Measurements from ENCODE around the gene EDDM3A.
"Not testable (repeated sequence)": the region's sequence is repeated elsewhere in the genome, so short reads cannot be mapped to it uniquely, and the experiment has no call there.

Gene EDDM3A

DNA sequence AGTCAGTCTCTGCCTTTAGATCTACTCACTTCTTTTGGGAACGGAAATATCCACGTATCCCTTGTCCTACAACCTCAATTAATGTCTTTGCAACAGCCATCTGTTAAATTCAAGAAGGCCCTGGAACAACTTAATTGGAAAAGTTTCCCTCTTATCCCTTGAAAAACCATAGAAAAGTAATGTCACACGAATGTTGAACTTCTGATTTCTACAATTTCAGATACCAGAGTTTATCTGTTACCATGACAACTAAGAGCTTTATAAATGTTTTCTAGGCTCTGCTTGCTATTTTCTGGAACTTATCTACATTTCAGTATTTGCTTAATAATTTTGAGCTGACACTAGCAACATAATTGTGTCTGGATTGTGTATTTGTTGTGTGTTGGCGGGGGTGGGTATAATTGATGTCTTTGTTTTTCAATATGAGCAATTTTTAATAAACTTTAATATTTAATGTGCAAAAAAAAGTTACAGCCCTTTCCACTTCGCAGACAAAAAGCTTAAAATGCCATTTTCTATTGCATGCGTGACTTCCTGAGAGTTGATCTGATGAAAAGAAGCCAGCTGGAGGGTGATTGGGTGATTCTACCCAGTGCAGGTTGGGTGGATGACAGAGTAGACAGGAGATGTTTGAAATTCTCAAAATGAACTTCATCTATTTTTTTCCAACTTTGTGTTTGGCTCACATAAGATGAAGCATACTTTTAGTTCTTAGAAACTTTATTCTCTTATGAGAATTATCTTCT is 11.8 kb upstream of the EDDM3A start:
- DNase-seq: no peak

DNA sequence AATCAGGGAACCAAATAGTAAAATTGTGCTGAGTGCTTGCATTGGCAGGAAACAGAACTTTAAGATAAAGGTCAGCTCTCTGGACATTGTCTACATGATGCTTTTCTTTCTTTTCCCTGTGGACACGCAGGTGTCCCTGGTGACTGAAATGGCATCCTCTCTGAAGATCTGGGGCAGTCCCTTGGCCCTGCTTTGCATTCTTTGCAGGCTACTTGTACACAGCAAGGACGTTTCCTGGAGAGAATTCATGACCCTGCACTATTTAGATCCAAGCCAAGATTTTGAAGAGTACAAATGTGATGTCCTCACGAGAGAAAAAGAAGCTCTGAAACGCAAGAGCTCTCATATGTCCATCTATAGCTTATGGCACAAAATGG is 11.3 kb upstream of the EDDM3A start:
- DNase-seq: no peak

DNA sequence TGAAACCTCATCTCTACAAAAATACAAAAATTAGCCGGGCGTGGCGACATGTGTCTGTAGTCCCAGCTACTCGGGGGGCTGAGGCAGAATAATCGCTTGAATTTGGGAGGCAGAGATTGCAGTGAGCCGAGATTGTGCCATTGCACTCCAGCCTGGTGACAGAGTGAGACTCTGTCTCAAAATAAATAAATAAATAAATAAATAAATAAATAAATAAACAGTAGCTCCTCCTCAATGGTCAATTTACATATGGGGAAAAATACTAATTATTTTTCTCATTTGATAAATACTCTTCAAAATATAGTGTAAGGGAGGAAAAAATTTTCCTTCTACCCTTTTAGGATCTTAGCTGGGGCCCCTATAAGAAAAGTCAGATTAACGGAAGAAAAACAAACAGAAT is 7.4 kb upstream of the EDDM3A start:
- DNase-seq: not testable (repeated sequence)

DNA sequence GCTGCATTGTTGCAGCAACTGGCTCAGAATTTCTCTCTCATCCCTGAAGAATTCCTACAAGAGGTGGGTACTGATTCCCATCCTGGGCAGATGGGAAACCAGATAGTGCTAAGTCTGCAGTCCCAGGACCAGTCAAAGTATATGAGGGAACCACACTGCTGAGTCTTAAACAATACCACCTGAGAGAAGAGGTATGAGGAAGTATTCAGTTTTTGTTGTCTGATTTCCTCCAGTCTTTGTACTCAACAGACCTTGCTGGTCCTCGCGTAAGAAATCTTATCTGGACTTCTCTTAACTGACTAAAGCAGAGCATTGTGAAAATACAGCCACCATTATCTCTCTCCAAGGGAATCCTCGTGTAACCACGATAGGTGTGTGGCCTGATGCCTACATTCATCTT is 3.6 kb upstream of the EDDM3A start:
- DNase-seq: no peak

DNA sequence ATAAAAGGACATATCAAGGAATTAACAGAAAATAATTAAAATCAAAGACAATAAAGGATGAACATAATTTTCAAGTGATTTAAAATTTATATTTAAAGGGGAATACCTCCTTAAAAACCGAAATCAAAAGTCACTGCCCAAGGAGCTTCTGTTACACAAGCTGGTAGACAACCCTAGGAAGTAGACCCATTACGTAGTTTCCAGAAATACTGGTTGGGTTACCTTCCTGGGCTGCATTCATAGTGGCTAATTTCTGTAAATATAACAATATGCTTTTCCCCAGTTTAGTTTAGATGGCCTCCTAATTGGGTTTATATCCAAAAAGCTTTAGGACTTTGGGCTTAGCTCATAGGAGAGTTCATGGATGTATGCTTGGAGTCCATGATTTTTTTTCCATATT is 2.1 kb upstream of the EDDM3A start:
- no peak for DNase-seq

DNA sequence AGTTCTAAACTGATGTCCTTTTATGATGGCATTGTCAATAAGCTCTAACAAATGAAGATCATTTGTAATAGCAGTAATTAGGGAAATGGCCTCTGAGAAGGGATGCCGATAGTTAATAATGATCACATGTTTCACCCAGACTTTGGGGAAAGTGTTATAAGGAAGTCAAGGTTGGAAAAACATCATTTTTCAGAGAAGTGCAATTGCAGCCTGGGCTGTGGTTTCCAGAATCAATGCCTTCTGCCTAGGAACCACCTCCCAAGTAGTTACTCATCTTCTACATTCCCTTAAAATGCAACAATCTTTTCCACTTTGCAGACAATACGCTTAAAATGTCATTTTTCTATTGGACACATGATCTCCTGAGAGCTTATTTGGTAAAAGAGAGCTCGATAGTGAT is 879 bp downstream of the EDDM3A start:
- no peak for DNase-seq

DNA sequence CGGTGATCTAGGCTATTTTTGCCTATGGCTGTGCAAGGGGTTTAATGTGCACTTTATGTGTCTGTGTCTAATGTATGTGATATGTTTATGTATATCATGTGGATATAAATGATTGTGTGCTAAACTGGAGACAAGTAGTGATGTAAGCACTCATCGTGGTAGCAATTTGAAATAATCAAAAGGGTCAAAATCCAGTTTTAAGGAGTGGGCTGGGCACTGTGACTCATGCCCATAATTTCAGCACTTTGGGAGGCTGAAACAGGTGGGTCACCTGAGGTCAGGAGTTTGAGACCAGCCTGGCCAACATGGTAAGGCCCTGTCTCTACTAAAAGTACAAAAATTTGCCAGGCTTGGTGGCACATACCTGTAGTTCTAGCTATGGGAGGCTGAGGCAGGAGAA is 2.8 kb downstream of the EDDM3A start:
- DNase-seq: no peak

DNA sequence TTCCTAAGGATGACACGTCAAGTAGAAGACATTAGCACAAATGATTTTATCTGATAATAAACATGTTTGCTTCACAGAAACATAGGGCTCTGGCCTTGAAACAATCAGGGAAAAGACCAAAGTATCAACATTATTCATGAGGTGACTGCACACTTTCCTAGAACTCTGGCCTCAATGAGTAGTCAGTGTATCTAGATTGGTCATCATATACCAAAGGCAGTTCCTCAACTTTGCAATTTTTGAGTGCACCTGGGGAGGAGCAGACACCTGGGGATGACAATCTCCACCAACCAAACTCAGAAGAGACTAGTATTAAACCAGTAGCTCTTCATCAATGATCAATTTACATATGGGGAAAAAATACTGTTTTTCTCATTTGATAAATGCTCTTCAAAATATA is 4.5 kb downstream of the EDDM3A start:
- no peak for DNase-seq

DNA sequence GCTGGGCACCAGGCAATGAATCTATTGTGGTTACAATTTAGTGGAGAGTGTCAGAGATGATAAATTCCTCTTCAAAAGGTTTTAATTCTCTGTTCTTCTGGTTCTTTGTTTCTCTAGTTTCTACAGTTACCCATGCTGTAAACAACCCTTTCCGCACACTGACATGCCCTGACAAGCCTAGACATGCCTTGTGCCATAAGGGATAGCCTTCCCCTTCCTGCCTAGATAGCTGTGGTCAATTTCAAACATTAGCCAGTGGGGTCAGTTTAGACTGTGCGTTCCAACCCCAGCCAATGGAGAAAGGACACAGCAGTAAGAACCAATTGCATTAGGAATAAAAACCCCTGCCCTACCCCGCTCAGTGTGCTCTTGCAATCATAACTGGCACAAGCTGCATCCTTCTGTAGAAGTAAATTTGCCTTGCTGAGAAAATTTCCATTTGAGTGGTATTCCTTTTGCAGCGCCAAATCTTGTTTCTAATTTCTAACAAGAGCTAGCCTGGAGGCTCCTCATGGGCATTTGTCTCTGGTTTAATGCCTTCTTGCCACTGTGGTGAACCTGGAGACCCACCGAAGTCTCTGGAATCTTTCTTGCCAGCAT is 6.4 kb downstream of the EDDM3A start:
- DNase-seq: no peak

DNA sequence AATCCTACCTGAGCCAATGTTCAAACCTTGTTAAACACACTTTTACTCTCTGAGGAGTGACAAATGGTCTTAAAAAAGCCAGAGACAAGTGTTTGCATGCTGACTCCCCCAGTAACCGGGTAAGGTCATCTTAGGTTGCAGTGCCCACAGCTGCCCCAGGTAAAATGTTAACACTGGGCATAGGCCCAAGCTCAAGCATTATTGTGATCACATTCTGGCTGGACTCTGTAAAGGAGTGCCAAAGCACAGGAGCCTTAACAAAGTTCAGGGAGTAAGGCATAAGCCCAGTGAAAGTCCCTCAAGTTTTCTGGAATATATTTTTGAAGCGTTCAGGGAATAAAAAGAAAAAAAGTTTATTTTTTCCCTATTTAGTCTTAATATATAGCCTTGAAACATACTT is 8.6 kb downstream of the EDDM3A start:
- DNase-seq: no peak

DNA sequence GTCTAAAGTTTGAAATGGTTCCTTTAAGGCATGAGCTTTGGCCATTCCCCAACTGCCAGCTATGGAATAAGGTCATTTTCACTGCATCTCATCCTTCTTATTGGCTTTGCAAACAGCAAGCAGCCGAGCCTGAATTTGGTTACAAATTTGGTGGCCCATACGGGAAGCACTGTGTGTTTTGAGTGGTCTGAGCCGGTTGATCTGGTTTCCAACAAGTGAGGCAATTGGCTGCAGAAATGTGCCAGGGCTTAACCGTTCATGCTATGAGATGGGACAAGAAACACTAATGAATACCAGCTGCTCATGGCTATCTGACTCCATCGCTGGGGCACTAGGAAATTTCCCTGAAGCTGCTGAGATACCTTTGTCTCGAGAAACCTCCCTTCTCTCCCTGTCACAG is 9.3 kb downstream of the EDDM3A start:
- DNase-seq: no peak

DNA sequence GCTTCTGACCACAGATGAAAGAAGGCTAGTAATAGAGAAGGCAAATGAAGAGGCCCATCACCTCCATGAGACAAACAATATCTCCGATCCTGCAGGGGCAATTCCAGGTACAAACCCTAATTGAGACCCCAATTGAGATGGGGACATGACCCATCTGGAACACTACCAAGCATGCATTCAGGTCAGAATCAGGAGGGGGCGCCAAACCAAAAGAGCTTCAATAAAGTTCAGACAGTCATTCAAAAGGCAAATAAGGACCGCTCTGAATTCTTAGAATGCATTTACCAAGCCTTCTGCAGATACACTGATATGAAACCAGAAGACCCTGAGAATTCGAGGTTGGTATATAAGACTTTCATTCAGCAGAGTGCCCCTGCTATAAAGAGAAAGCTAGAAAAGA is 12.3 kb downstream of the EDDM3A start:
- no peak for DNase-seq

DNA sequence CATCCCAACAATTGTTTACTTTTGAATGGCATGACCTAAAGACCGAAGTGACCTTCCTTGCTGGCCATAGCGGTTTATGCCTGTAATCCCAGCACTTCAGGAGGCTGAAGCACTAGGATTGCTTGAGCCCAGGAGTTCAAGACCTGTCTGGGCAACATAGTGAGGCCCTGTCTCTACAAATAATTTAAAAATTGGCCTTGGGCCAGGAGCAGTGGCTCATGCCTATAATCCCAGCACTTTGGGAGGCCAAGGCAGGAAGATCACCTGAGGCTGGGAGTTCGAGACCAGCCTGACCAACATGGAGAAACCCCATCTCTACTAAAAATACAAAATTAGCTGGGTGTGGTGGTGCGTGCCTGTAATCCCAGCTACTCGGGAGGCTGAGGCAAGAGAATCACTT is 13.8 kb downstream of the EDDM3A start:
- DNase-seq: not testable (repeated sequence)

DNA sequence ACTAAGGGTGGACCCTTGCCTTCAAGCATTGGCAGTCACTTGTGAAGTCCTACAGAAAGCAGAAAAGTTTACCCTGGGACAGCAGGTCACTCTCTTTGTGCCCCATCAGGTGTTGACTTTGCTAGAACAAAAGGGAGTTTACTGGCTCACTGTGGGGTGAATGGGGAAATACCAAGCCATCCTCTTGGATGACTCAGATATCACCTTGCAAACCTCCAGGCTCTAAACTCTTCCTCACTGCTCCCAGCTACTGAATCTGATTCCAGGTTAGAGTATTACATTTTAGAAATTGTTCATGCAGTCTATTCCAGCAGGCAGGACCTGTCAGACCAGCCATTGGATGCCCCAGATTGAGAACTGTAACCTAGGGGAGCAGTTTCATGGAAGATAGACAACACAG is 15.3 kb downstream of the EDDM3A start:
- no peak for DNase-seq

DNA sequence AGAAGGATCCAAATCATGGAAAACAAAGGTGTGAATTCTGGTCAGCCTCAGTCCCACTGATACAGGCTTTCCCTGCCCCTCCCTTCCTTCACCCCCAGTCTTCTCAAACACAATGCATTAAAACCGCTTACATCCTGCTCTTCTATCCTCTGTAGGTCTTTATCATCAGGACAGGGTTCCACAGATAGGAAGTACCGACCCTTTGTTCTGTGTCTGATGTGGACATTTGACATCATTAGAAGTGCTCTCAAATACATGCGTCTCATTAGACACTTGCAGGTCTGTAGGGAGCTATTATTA is 22.9 kb downstream of the EDDM3A start:
- DNase-seq: no peak

DNA sequence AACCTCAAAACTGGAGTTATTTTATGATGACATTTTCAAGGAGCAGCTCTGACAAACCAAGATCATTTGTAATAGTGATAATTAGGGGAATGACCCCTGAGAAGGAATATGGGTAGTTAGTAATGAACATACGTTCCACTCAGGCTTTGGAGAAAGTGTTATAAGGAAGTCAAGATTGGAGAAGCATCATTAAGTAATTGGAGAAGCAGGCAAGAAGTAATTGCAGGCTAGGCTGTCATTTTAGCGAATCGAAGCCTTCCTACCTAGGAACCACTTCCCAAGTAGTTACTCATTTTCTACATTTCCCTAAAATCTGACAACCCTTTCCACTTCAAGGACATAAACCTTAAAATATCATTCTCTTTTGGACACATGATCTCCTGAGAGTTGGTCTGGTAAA is 23.7 kb downstream of the EDDM3A start:
- no peak for DNase-seq

DNA sequence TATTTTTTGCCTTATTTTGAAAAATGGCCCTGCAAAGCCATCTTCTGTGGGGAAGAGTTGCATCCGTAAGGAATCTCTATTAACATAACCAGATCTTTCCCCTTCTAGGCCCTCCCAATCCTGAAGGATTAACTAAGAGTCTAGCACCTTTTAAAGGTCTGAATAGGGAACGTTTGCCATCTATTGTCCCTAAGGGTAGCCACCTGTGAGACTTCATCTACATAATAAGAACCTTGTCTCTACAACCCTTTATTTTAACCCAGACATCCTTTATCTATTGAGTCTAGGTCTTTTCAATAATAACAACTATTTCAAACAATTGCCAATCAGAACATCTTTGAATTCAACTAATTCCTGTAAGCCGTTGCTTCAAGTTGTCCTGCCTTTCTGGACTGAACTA is 27.0 kb downstream of the EDDM3A start:
- DNase-seq: no peak

DNA sequence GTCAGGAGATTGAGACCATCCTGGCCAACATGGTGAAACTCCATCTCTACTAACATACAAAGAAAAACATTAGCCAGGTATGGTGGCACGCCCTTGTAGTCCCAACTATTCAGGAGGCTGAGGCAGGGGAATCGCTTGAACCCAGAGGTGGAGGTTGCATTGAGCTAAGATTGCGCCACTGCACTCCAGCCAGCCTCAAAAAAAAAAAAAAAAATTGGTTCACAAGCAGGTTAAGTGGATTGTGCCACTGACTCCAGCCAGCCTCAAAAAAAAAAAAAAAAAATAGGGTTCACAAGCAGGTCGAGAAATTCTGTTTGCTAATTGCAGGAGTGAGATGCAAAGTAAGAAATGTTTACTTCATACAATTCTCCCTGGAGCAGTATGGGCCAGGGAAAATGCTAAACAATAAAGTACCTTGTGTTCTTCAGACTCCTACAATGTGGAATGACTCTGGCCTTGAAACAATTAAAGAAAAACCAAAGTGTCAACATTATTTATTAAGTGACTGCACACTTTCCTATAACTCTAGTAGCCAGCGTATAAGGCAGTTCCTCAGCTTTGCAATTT is 28.7 kb downstream of the EDDM3A start:
- no peak for DNase-seq

DNA sequence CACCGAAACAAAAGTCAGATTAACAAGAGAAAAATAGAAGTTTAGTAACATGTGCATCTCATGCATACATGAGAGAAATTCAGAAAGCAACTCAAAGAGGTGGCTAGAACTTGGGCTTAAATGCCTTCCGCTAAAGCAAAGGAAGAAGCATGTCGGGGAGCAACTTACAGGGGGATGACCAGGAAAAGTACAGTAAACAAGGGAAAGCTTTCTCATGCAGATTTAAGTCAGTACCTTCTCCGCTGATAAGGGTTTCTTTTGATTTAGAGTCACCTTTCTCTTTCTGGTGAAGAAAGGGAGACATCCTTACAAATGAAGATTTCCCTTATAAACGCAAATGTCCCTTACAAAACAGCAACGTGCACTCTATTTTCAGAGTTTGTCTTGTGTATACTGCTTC is 29.4 kb downstream of the EDDM3A start:
- DNase-seq: no peak

DNA sequence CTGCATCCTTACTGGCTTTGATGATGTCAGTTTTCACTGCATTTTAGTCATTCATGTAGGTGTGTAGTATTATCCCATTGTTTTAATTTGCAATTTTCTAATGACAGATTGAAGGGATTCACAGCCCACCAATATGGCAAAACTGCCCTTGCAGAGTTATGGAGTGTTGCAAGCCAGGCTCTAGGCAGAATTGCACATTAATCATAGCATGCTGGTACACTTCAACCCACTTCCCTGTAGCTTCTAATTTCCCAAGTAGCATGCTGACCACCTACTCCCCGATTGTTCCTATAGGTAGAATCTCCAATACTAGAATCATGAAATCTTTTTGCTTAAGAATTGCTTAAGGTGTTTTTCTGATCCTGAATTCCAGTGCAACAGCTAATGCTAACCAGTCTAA is 30.2 kb downstream of the EDDM3A start:
- DNase-seq: no peak

DNA sequence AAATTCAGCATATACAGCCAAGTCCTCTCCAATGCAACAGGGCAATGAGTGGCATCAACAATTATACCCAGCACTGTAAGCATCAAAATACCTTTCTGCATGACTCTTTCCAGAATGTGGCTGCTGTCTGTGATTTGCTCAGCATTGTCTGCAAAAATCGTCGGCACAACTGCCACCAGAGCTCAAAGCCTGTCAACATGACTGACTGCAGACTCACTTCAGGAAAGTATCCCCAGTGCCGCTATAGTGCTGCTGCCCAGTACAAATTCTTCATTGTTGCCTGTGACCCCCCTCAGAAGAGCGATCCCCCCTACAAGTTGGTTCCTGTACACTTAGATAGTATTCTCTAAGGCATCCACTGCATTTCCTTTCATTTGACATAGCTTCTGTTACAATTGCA is 36.1 kb downstream of the EDDM3A start:
- DNase-seq: no peak

DNA sequence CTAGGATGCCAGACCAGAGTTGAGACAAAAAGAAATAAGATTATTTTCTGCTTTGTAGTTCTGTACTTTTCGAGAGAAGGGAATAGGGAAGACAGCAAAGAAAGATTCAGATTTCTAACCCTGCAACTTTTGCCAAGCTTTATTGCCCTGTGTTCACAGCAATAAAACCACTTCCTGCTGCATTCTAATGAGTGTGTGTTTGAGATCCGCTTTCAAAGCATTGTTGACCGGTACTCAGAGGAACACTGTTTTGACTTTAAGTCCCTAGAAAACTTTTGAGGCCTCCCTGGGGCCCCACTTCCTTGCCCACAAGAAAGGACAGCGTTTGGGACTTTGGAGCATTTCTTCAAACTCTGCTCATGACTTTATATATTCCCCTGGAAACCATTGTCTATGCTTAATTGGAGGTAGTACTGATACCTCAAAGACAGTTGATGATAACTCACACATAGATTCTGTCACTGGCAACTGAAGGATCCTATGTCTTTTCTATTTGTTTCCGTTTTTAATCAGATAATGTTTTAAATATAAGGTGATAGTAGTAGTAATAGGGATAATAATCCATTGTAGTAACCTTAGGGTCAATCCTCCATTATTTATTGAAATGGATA is 36.7 kb downstream of the EDDM3A start:
- DNase-seq: no peak

DNA sequence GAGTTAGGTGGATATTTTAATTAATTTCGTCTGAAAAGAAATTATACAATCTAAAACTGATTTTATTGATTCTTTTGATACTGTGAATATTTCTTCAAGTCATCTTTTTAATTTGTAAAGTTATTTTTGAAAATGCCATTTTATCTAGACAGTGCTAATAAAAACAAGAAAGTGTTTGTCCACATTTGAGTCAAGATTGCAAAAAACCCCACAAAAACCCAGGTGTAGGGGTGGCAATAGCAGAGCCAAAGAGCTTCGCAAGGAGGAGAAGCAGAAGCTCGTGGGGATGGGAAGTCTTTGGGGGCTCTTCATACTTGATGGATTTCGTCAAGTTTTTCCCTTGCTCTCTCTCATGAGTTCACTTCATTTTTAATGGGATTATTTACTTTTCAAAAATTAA is 41.3 kb downstream of the EDDM3A start:
- no peak for DNase-seq

DNA sequence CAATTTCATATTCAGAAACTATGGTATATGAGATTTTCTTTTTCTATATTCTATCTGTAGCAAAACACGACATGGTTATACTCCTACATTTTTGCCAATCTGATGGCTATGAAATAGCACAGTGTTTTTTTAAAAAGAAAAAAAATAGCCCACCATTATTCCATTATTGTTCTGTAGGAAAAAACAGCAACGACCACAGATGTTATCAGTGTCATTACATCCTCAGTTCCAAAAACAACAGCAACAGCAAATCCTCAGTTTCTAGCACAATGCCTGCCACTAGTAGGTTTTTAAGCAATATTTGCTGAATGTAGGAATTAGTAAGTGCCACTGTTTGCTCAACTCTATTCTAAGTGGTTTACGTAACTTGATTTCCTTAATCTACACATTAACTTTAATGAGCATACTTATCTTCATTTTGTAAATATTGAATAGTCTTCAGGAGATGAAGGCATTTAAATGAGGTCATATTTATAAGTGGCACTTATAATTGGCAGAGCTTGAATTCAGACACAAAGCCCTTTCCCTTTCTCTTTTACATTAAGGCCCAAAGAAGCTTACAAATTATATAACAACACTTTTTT is 43.6 kb downstream of the EDDM3A start:
- DNase-seq: no peak
